RKO (cell line): Measurements from ENCODE around the gene RAG1.

ENCODE experiments used
- DNase-seq: peaks from one replicate; pipeline ENCODE4 v3.0.0-alpha.2; 2016; ENCODE audit warnings: low spot score

Gene RAG1

GRCh38 chr11:36628141-36628540, 60.3 kb downstream of the RAG1 start:
- no peak for DNase-seq

DNA sequence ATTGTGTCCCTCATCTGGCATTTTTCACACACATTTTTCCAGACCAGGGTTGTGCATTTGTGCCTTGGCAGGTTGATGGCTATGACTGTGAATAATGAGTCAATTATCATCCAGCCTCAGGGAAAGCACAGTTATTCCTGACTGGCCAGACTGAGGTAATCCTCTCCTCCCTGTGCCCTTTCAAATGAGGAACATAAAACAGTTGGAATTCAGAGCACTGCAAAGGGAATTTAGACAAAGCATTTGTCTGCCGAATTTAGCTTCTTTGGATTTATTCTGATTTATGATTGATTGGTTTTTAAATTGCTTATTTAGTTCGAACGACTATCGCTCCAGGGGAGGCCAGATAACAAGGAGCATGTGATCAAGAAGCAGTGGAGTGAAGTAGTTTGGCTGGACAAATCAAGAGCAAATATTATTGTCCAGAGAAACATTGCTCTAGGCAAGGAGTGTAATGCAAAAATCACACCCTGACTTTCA, 61.0 kb downstream of the RAG1 start:
- no peak for DNase-seq
